Fibroblast of lung (primary cell): Measurements from ENCODE around the gene PPM1D. TPM values are rescaled to one million over a fixed set of nuclear protein-coding genes. Genes with fewer than 3 reads are reported as not detected.

Source experiments
- DNase-seq, 2 donors: peaks; one replicate each; pipeline versions ENCODE4 v3.0.0 to v3.0.0-alpha.2; 2010; ENCODE audit warnings: low read depth in 2 of 2
- H2AFZ ChIP-seq: 2 replicates; pipeline ENCODE4 v1.5.1; 2012; ENCODE audit warnings: low read length, control low read depth, inconsistent platforms
- H3K27ac ChIP-seq: 2 replicates; pipeline ENCODE4 v1.5.1; 2011; ENCODE audit warnings: low read length, control low read depth; ENCODE audit not compliant: insufficient read depth
- H3K27me3 ChIP-seq: 2 replicates; pipeline ENCODE4 v1.5.1; 2011; ENCODE audit warnings: mild to moderate bottlenecking, low read length; ENCODE audit not compliant: control insufficient read depth, insufficient read depth
- H3K36me3 ChIP-seq: 2 replicates; pipeline ENCODE4 v1.5.1; 2011; ENCODE audit warnings: low read length; ENCODE audit not compliant: control insufficient read depth, insufficient read depth
- H3K4me1 ChIP-seq: 2 replicates; pipeline ENCODE4 v1.5.1; 2011; ENCODE audit warnings: low read length; ENCODE audit not compliant: control insufficient read depth, insufficient read depth; ENCODE audit errors: extremely low read depth
- H3K4me2 ChIP-seq: 2 replicates; pipeline ENCODE4 v1.5.1; 2011; ENCODE audit warnings: low read length, control low read depth; ENCODE audit not compliant: insufficient read depth; ENCODE audit errors: extremely low read depth
- H3K4me3 ChIP-seq, 4 experiments: fragments of 200-600 bp in 1 of 4; sonication (generic) in 1 of 4; replicated peaks in 1 of 4; 2 replicates each; pipeline ENCODE4 v1.5.1; 2011 to 2016; ENCODE audit warnings: low read length in 4 of 4, low read depth in 3 of 4, mild to moderate bottlenecking in 3 of 4, control low read depth in 2 of 4, inconsistent platforms in 1 of 4, mixed read lengths in 1 of 4; ENCODE audit not compliant: insufficient read depth in 1 of 4; ENCODE audit errors: control extremely low read depth in 1 of 4
- H3K79me2 ChIP-seq: 2 replicates; pipeline ENCODE4 v1.5.1; 2012; ENCODE audit warnings: mild to moderate bottlenecking, low read length, inconsistent platforms; ENCODE audit not compliant: control insufficient read depth, insufficient read depth
- H3K9ac ChIP-seq: 2 replicates; pipeline ENCODE4 v1.5.1; 2011; ENCODE audit warnings: mild to moderate bottlenecking, low read length, control low read depth; ENCODE audit not compliant: insufficient read depth
- H3K9me3 ChIP-seq: 2 replicates; pipeline ENCODE4 v1.5.1; 2012; ENCODE audit warnings: low read depth, low read length; ENCODE audit not compliant: control insufficient read depth, insufficient read depth
- H4K20me1 ChIP-seq: 2 replicates; pipeline ENCODE4 v1.5.1; 2011; ENCODE audit warnings: low read length; ENCODE audit not compliant: control insufficient read depth, insufficient read depth; ENCODE audit errors: extremely low read depth
- CTCF ChIP-seq, 2 donors: IDR thresholded peaks in 1 of 2; conservative IDR thresholded peaks in 1 of 2; 1 replicate in 1 of 2; 2 replicates in 1 of 2; pipeline ENCODE4 v1.5.1; 2011 to 2012; ENCODE audit warnings: low read length in 2 of 2, control low read depth in 1 of 2, inconsistent platforms in 1 of 2, low read depth in 1 of 2, mild to moderate bottlenecking in 1 of 2
- EZH2 ChIP-seq: IDR thresholded peaks from 2 replicates; pipeline ENCODE4 v1.5.1; 2012; ENCODE audit warnings: low read length, control low read depth, mild to moderate bottlenecking; ENCODE audit errors: missing control alignments
- polyA plus RNA-seq, 2 donors: library from polyadenylated mRNA; depleted of rRNA in 1 of 2; stranded (reverse) in 1 of 2; unstranded in 1 of 2; fragments of >200 nt; gene quantifications; 2 replicates each; pipeline ENCODE4 v1.2.1, GENCODE V29; 2011 to 2012; ENCODE audit warnings: missing spikeins in 1 of 2
- total RNA-seq: library from RNA; depleted of rRNA; stranded (reverse); fragments of >200 nt; gene quantifications from 2 replicates; pipeline ENCODE4 v1.2.1, GENCODE V29; 2014

Gene PPM1D
- total and polyA plus RNA-seq, 2 donors (not counting 1 experiment from before 2014, with no cell fraction given) = 6.8 to 12.4 TPM

- H3K27ac ChIP-seq = no peak overlapping the region
- TF ChIP-seq EZH2 (no peak), CTCF (conservative IDR thresholded peaks at IDR 0.05 in 1 of 2, IDR thresholded peaks at IDR 0.05 in 1 of 2; ENCODE audit: low read depth in 1 of 2, low read length in 2 of 2) (no peak)
- peak in 1 of 2 donors; percentile 14 for DNase-seq
- H3K27me3 ChIP-seq = no peaks in the 10 kb centered on the region
- H3K9ac ChIP-seq = no peak overlapping the region
- H2AFZ ChIP-seq = no peak overlapping the region
- no peak overlapping the region for H3K4me2 ChIP-seq
- no peaks in the 10 kb centered on the region for H3K36me3 ChIP-seq
- H3K4me1 ChIP-seq = no peaks in the 10 kb centered on the region
- peaks cover 5% of the 10 kb centered on the region for H3K79me2 ChIP-seq
- no peaks in the 10 kb centered on the region for H3K9me3 ChIP-seq
- no peak overlapping the region for H3K4me3 ChIP-seq
- no peaks in the 10 kb centered on the region for H4K20me1 ChIP-seq
Observed at GRCh38 chr17:60631119-60631518, 31.1 kb downstream of the PPM1D start.

- no peaks in the 10 kb centered on the region for H4K20me1 ChIP-seq
- no peaks in the 10 kb centered on the region for H3K36me3 ChIP-seq
- H3K4me2 ChIP-seq = no peak overlapping the region
- H2AFZ ChIP-seq = no peak overlapping the region
- H3K4me1 ChIP-seq = no peaks in the 10 kb centered on the region
- H3K9ac ChIP-seq = no peak overlapping the region
- H3K27ac ChIP-seq = no peak overlapping the region
- H3K9me3 ChIP-seq = no peaks in the 10 kb centered on the region
- peaks cover 4% of the 10 kb centered on the region for H3K79me2 ChIP-seq
- DNase-seq = no peak
- TF ChIP-seq CTCF (conservative IDR thresholded peaks at IDR 0.05 in 1 of 2, IDR thresholded peaks at IDR 0.05 in 1 of 2; ENCODE audit: low read depth in 1 of 2, low read length in 2 of 2) = no peak
- TF ChIP-seq EZH2 = no peak
- no peaks in the 10 kb centered on the region for H3K27me3 ChIP-seq
- H3K4me3 ChIP-seq = no peak overlapping the region
Observed at GRCh38 chr17:60637683-60638082, 37.7 kb downstream of the PPM1D start.

- Histone ChIP-seq H3K4me3 (no peak overlapping the region), H2AFZ (no peak overlapping the region), H3K79me2 (peaks cover 9% of the 10 kb centered on the region), H3K27me3 (no peaks in the 10 kb centered on the region), H3K4me2 (no peak overlapping the region), H3K9ac (no peak overlapping the region), H3K4me1 (no peaks in the 10 kb centered on the region), H3K36me3 (no peaks in the 10 kb centered on the region), H3K9me3 (no peaks in the 10 kb centered on the region), H3K27ac (no peak overlapping the region), H4K20me1 (no peaks in the 10 kb centered on the region)
- no peak for DNase-seq
- no peak for TF ChIP-seq EZH2
- no peak for TF ChIP-seq CTCF (conservative IDR thresholded peaks at IDR 0.05 in 1 of 2, IDR thresholded peaks at IDR 0.05 in 1 of 2; ENCODE audit: low read depth in 1 of 2, low read length in 2 of 2)
Observed at GRCh38 chr17:60639019-60639330, 39.0 kb downstream of the PPM1D start.
